ENCODE measurements around the gene SHLD1.

Gene SHLD1

DNA sequence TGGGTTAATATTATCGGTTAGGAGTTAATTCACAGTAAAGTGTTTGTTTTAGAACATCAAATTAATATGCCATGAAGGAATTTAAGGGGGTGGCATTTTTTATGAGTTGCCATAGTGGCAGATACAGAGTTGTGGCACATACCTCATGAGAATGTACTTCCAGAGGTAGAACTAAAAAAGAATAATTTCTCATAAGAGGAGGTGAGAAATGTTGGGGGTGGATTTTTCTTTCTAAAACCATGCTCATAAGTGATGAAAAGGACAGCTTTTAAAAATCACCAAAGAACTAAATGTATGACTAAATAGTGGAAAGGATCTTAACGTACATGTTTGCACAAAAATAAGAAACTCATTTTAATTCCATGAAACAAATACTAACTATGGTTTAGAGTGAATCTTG is 58.7 kb downstream of the SHLD1 start:
- H3K9me3 Mint-ChIP-seq: no peaks in the 10 kb centered on the region
- no peak overlapping the region for H3K4me3 Mint-ChIP-seq
- H3K4me1 Mint-ChIP-seq: peaks cover 9% of the 10 kb centered on the region
- DNase-seq: no peak
- TF ChIP-seq, protein P1, sequence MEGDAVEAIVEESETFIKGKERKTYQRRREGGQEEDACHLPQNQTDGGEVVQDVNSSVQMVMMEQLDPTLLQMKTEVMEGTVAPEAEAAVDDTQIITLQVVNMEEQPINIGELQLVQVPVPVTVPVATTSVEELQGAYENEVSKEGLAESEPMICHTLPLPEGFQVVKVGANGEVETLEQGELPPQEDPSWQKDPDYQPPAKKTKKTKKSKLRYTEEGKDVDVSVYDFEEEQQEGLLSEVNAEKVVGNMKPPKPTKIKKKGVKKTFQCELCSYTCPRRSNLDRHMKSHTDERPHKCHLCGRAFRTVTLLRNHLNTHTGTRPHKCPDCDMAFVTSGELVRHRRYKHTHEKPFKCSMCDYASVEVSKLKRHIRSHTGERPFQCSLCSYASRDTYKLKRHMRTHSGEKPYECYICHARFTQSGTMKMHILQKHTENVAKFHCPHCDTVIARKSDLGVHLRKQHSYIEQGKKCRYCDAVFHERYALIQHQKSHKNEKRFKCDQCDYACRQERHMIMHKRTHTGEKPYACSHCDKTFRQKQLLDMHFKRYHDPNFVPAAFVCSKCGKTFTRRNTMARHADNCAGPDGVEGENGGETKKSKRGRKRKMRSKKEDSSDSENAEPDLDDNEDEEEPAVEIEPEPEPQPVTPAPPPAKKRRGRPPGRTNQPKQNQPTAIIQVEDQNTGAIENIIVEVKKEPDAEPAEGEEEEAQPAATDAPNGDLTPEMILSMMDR (IDR thresholded peaks at IDR 0.05): no peak
- H3K27ac Mint-ChIP-seq: no peak overlapping the region
- no peaks in the 10 kb centered on the region for H3K36me3 Mint-ChIP-seq (ENCODE audit: low read depth)
- H3K27me3 Mint-ChIP-seq (ENCODE audit: low read depth, poor library complexity): no peaks in the 10 kb centered on the region

DNA sequence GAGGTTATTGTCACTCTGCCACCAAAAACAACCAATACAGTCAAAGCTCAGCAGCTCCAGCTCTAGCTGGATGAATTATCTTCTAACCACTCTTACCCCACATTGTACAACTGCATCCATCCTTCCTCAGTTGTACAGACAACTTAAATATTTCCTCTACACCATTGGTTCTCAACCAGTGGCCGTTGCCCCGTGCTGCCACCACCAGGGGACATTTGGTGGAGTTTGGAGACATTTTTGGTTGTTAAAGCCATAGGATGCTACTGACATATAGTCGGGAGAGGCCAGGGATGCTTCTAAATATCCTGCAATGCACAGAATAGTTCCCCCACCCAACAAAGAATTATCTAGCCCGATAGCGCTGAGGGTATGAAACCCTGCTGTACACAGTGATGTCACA is 59.3 kb downstream of the SHLD1 start:
- Mint-ChIP-seq H3K27me3 (ENCODE audit: low read depth, poor library complexity) (no peaks in the 10 kb centered on the region), H3K36me3 (ENCODE audit: low read depth) (no peaks in the 10 kb centered on the region), H3K9me3 (no peaks in the 10 kb centered on the region), H3K4me3 (no peak overlapping the region), H3K27ac (peak overlapping the region; percentile 57), H3K4me1 (peaks cover 6% of the 10 kb centered on the region)
- TF ChIP-seq, protein P1 (IDR thresholded peaks at IDR 0.05): no peak
- no peak for DNase-seq

GRCh38 chr20:5810800-5811422 is 60.7 kb downstream of the SHLD1 start:
- Mint-ChIP-seq H3K4me3 (no peak overlapping the region), H3K9me3 (no peaks in the 10 kb centered on the region), H3K27me3 (ENCODE audit: low read depth, poor library complexity) (no peaks in the 10 kb centered on the region), H3K4me1 (no peaks in the 10 kb centered on the region), H3K36me3 (ENCODE audit: low read depth) (no peaks in the 10 kb centered on the region), H3K27ac (no peak overlapping the region)
- no peak for DNase-seq
- TF ChIP-seq, protein P1 (IDR thresholded peaks at IDR 0.05): no peak

DNA sequence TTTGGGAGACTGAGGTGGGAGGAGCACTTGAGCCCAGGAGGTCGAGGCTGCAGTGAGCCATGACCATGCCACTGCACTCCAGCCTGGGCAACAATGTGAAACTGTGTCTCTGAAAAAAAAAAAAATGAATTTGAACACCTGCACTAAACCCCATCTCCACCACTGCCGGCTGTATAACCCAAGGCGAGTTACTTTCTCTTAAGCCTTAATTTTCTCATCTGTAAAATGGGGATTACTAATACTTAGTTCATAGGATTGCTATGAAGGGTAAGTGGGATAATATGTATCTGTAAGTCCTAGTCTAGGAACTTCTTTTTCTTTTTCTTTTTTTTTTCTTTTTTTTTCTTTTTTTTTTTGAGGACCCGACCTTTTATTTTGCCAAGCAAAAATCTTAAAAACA is 61.5 kb downstream of the SHLD1 start:
- Mint-ChIP-seq H3K4me3 (no peak overlapping the region), H3K27ac (no peak overlapping the region), H3K27me3 (ENCODE audit: low read depth, poor library complexity) (no peaks in the 10 kb centered on the region), H3K4me1 (no peaks in the 10 kb centered on the region), H3K36me3 (ENCODE audit: low read depth) (no peaks in the 10 kb centered on the region), H3K9me3 (no peaks in the 10 kb centered on the region)
- no peak for DNase-seq
- TF ChIP-seq, protein P1 (IDR thresholded peaks at IDR 0.05): no peak

DNA sequence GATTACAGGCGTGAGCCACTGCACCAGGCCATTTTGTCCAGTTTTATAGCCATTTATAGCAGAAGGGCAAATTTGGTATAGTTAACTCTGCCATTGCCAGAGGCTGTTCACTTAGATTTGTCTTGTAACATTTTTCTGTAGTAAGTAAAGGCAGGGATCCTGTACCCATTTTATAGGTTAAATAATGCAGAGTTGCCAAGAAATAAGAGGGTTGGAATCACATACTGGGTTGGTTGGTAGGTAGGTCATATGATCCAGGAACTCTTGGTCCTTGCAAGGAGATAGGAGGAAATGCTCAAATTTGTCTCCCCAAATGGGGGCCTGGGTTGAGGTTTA is 68.1 kb downstream of the SHLD1 start:
- H3K4me1 Mint-ChIP-seq: peaks cover 40% of the 10 kb centered on the region
- H3K36me3 Mint-ChIP-seq (ENCODE audit: low read depth): peaks cover 5% of the 10 kb centered on the region
- H3K9me3 Mint-ChIP-seq: no peaks in the 10 kb centered on the region
- H3K27ac Mint-ChIP-seq: no peak overlapping the region
- no peak overlapping the region for H3K4me3 Mint-ChIP-seq
- no peak for DNase-seq
- H3K27me3 Mint-ChIP-seq (ENCODE audit: low read depth, poor library complexity): peaks cover 5% of the 10 kb centered on the region
- TF ChIP-seq, protein P1 (IDR thresholded peaks at IDR 0.05): no peak

- TF ChIP-seq, protein P1 (IDR thresholded peaks at IDR 0.05): no peak
- no peak overlapping the region for H3K4me3 Mint-ChIP-seq
Observed at GRCh38 chr20:5820738-5821137, 70.5 kb downstream of the SHLD1 start.

More at GRCh38 chr20:5820738-5821137, 70.5 kb downstream of the SHLD1 start:
- Mint-ChIP-seq H3K27ac (peak overlapping the region; percentile 78), H3K36me3 (ENCODE audit: low read depth) (peaks cover 5% of the 10 kb centered on the region), H3K9me3 (no peaks in the 10 kb centered on the region), H3K4me1 (peaks cover 49% of the 10 kb centered on the region), H3K27me3 (ENCODE audit: low read depth, poor library complexity) (peaks cover 5% of the 10 kb centered on the region)
- DNase-seq: no peak

Data from nephron progenitor cell (in vitro differentiated cells).